NCI-H2196 (cell line): ENCODE data around the gene AP3B1.

ENCODE experiments used
- DNase-seq: peaks from one replicate; lab custom pipeline; 2025; ENCODE audit not compliant: unreplicated experiment; lab: John Stamatoyannopoulos, UW

The AP3B1 gene

GRCh38 chr5:78008356-78008967 is 286.0 kb downstream of the AP3B1 start:
- peak; percentile 25 for DNase-seq

- DNase-seq, result no peak
These were observed 287.3 kb downstream of the AP3B1 start for GRCh38 chr5:78007233-78007632.

GRCh38 chr5:78006449-78006848 is 288.0 kb downstream of the AP3B1 start:
- no peak for DNase-seq

- peak; percentile 2 for DNase-seq
These were observed 289.3 kb downstream of the AP3B1 start for GRCh38 chr5:78005021-78005785.

- DNase-seq, result no peak
These were observed 289.9 kb downstream of the AP3B1 start for GRCh38 chr5:78004559-78004958.

GRCh38 chr5:78003919-78004318 is 290.6 kb downstream of the AP3B1 start:
- no peak for DNase-seq

GRCh38 chr5:78003450-78003849 is 291.0 kb downstream of the AP3B1 start:
- DNase-seq, result no peak

- DNase-seq, result no peak
These were observed 291.8 kb downstream of the AP3B1 start for GRCh38 chr5:78002690-78003089.

- DNase-seq, result no peak
These were observed 293.3 kb downstream of the AP3B1 start for GRCh38 chr5:78001197-78001596.

GRCh38 chr5:78000191-78000590 is 294.3 kb downstream of the AP3B1 start:
- DNase-seq, result no peak

GRCh38 chr5:77999399-77999798 is 295.1 kb downstream of the AP3B1 start:
- no peak for DNase-seq

GRCh38 chr5:77996943-77997342 is 297.6 kb downstream of the AP3B1 start:
- no peak for DNase-seq

- DNase-seq, result no peak
These were observed 298.6 kb downstream of the AP3B1 start for GRCh38 chr5:77995793-77996409.

GRCh38 chr5:77994943-77995342 is 299.6 kb downstream of the AP3B1 start:
- DNase-seq, result no peak

GRCh38 chr5:77993855-77994318 is 300.6 kb downstream of the AP3B1 start:
- DNase-seq, result no peak

- no peak for DNase-seq
These were observed 301.2 kb downstream of the AP3B1 start for GRCh38 chr5:77993141-77993854.

- DNase-seq, result no peak
These were observed 303.4 kb downstream of the AP3B1 start for GRCh38 chr5:77991084-77991483.

- no peak for DNase-seq
These were observed 304.5 kb downstream of the AP3B1 start for GRCh38 chr5:77990020-77990419.

- DNase-seq, result no peak
These were observed 306.5 kb downstream of the AP3B1 start for GRCh38 chr5:77987988-77988387.

- no peak for DNase-seq
These were observed 307.2 kb downstream of the AP3B1 start for GRCh38 chr5:77987331-77987730.

- no peak for DNase-seq
These were observed 308.2 kb downstream of the AP3B1 start for GRCh38 chr5:77986261-77986660.

- no peak for DNase-seq
These were observed 309.3 kb downstream of the AP3B1 start for GRCh38 chr5:77985247-77985646.
